BLaER1 treated with 17β-estradiol and CSF1 and Interleukin-3, amounts not matched to agents 10 nM and 100 nM (cell line): ENCODE data around the gene SNAI1.
A peak's percentile ranks its signal among the peaks of the same experiment; 100 is the strongest.

Experiments
- H3K27ac ChIP-seq, 11 experiments: shearing (Covaris generic); formaldehyde crosslinking; 2 replicates each; pipeline ENCODE4 v1.8.1; 2022
- H3K27me3 ChIP-seq, 11 experiments: shearing (Covaris generic); formaldehyde crosslinking; 2 replicates each; pipeline ENCODE4 v1.8.1; 2022
- H3K36me3 ChIP-seq, 11 experiments: shearing (Covaris generic); formaldehyde crosslinking; 2 replicates each; pipeline ENCODE4 v1.8.1; 2022
- H3K4me1 ChIP-seq, 10 experiments: shearing (Covaris generic); formaldehyde crosslinking; 2 replicates each; pipeline ENCODE4 v1.8.1; 2022
- H3K4me2 ChIP-seq, 11 experiments: shearing (Covaris generic); formaldehyde crosslinking; 2 replicates each; pipeline ENCODE4 v1.8.1; 2022
- H3K4me3 ChIP-seq, 10 experiments: shearing (Covaris generic); formaldehyde crosslinking; 2 replicates each; pipeline ENCODE4 v1.8.1; 2022
- H3K9ac ChIP-seq, 11 experiments: shearing (Covaris generic); formaldehyde crosslinking; 2 replicates each; pipeline ENCODE4 v1.8.1; 2022
- H3K9me3 ChIP-seq, 11 experiments: shearing (Covaris generic); formaldehyde crosslinking; replicated peaks in 1 of 11; 2 replicates each; pipeline ENCODE4 v1.8.1; 2022
- H4K20me1 ChIP-seq, 11 experiments: shearing (Covaris generic); formaldehyde crosslinking; 2 replicates each; pipeline ENCODE4 v1.8.1; 2022
- Cebpa-rat ChIP-seq, 11 experiments: shearing (Covaris generic); IDR thresholded peaks; 2 replicates each; pipeline ENCODE4 v1.8.1; 2022

Gene SNAI1

GRCh38 chr20:50026746-50027575, 44.2 kb downstream of the SNAI1 start:
- Histone ChIP-seq H3K9me3 (no peaks in the 10 kb centered on the region), H3K4me3 (no peak overlapping the region), H3K4me1 (peaks cover 9 to 74% (median 28%) of the 10 kb centered on the region in 10 experiments; a peak in 19 of 20 replicates), H3K9ac (peak overlapping the region in 1 of 11 experiments; percentile 24; a peak in 1 of 22 replicates), H3K27ac (peak overlapping the region in 3 of 11 experiments; percentile 13 to 28 (median 18); a peak in 4 of 22 replicates), H4K20me1 (no peaks in the 10 kb centered on the region), H3K27me3 (no peaks in the 10 kb centered on the region), H3K36me3 (no peaks in the 10 kb centered on the region), H3K4me2 (no peak overlapping the region)
- TF ChIP-seq Cebpa-rat (IDR thresholded peaks at IDR 0.05) = no peak

- H3K4me2 ChIP-seq = no peak overlapping the region
- H3K27ac ChIP-seq = peak overlapping the region in 2 of 11 experiments; percentile 13 to 28; a peak in 2 of 22 replicates
- H3K9me3 ChIP-seq = no peaks in the 10 kb centered on the region
Measured at GRCh38 chr20:50027611-50028105, 44.9 kb downstream of the SNAI1 start.

DNA sequence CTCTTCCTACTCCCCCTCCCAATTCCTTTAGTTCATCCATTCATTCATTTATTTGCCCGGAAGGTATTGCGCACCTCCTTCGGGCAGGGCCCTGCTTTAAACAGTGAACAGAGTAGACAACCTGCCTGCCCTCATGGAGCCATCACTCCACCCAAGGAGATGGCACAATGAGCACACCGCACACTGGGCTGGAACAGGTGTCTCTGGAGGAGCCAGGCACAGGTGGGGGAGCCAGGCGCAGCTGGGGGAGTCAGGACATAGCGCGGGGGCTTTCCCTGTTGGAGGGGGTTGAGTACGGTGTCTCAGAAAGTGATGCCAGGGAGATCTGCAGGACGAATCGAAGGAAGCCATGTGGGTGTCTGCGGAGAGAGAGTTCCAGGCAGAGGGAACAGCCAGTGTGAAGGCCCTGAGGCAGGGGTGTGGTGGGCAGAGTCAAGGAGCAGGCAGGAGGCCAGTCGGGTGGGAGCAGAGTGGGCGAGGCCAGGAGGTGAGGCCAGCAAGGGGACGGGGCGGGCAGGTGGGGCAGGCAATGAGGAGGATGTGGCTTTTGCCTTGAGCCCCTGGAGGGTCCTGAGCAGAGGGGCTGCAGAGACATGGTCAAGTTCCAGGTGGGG, 46.4 kb downstream of the SNAI1 start:
- Histone ChIP-seq H3K36me3 (no peaks in the 10 kb centered on the region), H3K27ac (peak overlapping the region in 6 of 11 experiments; percentile 38 to 59 (median 48); a peak in 12 of 22 replicates), H3K4me3 (no peak overlapping the region), H3K27me3 (no peaks in the 10 kb centered on the region), H4K20me1 (no peaks in the 10 kb centered on the region), H3K4me2 (peak overlapping the region in 8 of 11 experiments; percentile 33 to 84 (median 68); a peak in 14 of 22 replicates), H3K4me1 (peaks cover 9 to 76% (median 37%) of the 10 kb centered on the region in 10 experiments; a peak in 19 of 20 replicates), H3K9me3 (no peaks in the 10 kb centered on the region), H3K9ac (0 out of 22 replicates have a peak overlapping the region, but pooled peaks of 2 of the 11 experiments have one; percentile 15 to 24)
- no peak for TF ChIP-seq Cebpa-rat (IDR thresholded peaks at IDR 0.05)

More at GRCh38 chr20:50027611-50028105, 44.9 kb downstream of the SNAI1 start:
- no peak for TF ChIP-seq Cebpa-rat (IDR thresholded peaks at IDR 0.05)
- no peaks in the 10 kb centered on the region for H4K20me1 ChIP-seq
- H3K9ac ChIP-seq = peak overlapping the region in 1 of 11 experiments; percentile 24; a peak in 1 of 22 replicates
- H3K27me3 ChIP-seq = no peaks in the 10 kb centered on the region
- peaks cover 9 to 75% (median 28%) of the 10 kb centered on the region in 10 experiments; a peak in 19 of 20 replicates for H3K4me1 ChIP-seq
- H3K36me3 ChIP-seq = no peaks in the 10 kb centered on the region
- H3K4me3 ChIP-seq = no peak overlapping the region

- Histone ChIP-seq H3K9ac (peak overlapping the region in 4 of 11 experiments; percentile 13 to 24 (median 17); a peak in 2 of 22 replicates), H3K4me3 (no peak overlapping the region), H3K4me2 (peak overlapping the region in 8 of 11 experiments; percentile 33 to 84 (median 68); a peak in 14 of 22 replicates)
Measured at GRCh38 chr20:50029697-50030461, 47.1 kb downstream of the SNAI1 start.

DNA sequence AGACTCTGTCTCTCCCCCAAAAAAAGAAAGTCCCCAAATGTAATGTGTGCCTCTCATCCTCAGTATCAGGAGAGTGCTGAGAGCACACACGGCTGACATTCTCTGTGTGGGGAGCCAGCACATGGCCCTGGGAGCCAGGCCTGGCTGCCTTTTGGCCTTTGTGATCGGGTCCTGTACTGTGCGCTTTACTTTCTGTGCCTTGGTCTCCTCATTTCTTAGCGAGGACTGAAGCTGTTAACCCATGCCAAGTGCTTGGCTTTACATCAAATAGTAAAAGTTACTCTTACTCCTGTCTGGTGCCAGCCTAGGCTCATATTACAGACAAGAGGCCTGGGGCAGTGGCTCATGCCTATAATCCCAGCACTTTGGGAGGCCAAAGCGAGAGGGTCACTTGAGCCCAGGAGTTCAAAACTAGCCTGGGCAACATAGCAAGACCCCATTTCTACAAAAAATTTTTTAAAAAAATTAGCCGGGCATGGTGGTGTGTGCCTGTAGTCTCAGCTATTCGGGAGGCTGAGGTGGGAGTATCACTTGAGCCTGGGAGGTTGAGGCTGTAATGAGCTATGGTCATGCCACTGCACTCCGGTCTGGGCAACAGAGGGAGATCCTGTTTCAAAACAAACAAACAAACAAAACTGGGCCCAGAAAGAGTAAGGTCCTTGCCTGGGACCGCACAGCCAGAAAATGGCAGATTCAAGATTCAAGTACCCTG, 50.3 kb downstream of the SNAI1 start:
- Histone ChIP-seq H3K36me3 (no peaks in the 10 kb centered on the region), H3K4me2 (peak overlapping the region in 5 of 11 experiments; percentile 44 to 75 (median 67); a peak in 10 of 22 replicates), H3K27ac (peak overlapping the region in 2 of 11 experiments; percentile 7 to 25; a peak in 3 of 22 replicates), H3K9ac (no peak overlapping the region), H4K20me1 (no peaks in the 10 kb centered on the region), H3K9me3 (no peaks in the 10 kb centered on the region), H3K27me3 (no peaks in the 10 kb centered on the region), H3K4me3 (no peak overlapping the region), H3K4me1 (peaks cover 0 to 80% (median 41%) of the 10 kb centered on the region in 10 experiments; a peak in 16 of 20 replicates)
- TF ChIP-seq Cebpa-rat (IDR thresholded peaks at IDR 0.05) = no peak

More at GRCh38 chr20:50029697-50030461, 47.1 kb downstream of the SNAI1 start:
- no peak for TF ChIP-seq Cebpa-rat (IDR thresholded peaks at IDR 0.05)
- Histone ChIP-seq H3K9me3 (no peaks in the 10 kb centered on the region), H4K20me1 (no peaks in the 10 kb centered on the region), H3K36me3 (no peaks in the 10 kb centered on the region), H3K27ac (peak overlapping the region in 9 of 11 experiments; percentile 22 to 59 (median 47); a peak in 14 of 22 replicates), H3K27me3 (no peaks in the 10 kb centered on the region), H3K4me1 (peaks cover 4 to 76% (median 38%) of the 10 kb centered on the region in 10 experiments; a peak in 19 of 20 replicates)

- no peak for TF ChIP-seq Cebpa-rat (IDR thresholded peaks at IDR 0.05)
- Histone ChIP-seq H3K36me3 (no peaks in the 10 kb centered on the region), H3K27me3 (no peaks in the 10 kb centered on the region), H3K4me1 (peaks cover 13 to 78% (median 41%) of the 10 kb centered on the region in 10 experiments), H3K4me3 (no peak overlapping the region), H3K4me2 (peak overlapping the region in 5 of 11 experiments; percentile 25 to 75 (median 67); a peak in 9 of 22 replicates), H3K9ac (peak overlapping the region in 6 of 11 experiments; percentile 4 to 36 (median 24); a peak in 5 of 22 replicates), H4K20me1 (no peaks in the 10 kb centered on the region), H3K9me3 (no peaks in the 10 kb centered on the region), H3K27ac (peak overlapping the region in 7 of 11 experiments; percentile 26 to 41 (median 33); a peak in 10 of 22 replicates)
Measured at GRCh38 chr20:50034567-50035180, 51.9 kb downstream of the SNAI1 start.

- Histone ChIP-seq H3K4me3 (no peak overlapping the region), H3K4me1 (peaks cover 33 to 79% (median 55%) of the 10 kb centered on the region in 10 experiments), H3K27me3 (no peaks in the 10 kb centered on the region), H3K4me2 (peak overlapping the region in 3 of 11 experiments; percentile 0 to 33 (median 5); a peak in 3 of 22 replicates), H3K9me3 (no peaks in the 10 kb centered on the region), H4K20me1 (no peaks in the 10 kb centered on the region), H3K9ac (0 out of 22 replicates have a peak overlapping the region, but pooled peaks of 1 of the 11 experiments have one; percentile 15), H3K36me3 (no peaks in the 10 kb centered on the region), H3K27ac (peak overlapping the region in 4 of 11 experiments; percentile 2 to 37 (median 17); a peak in 4 of 22 replicates)
- TF ChIP-seq Cebpa-rat (IDR thresholded peaks at IDR 0.05) = no peak
Measured at GRCh38 chr20:50036703-50037102, 53.9 kb downstream of the SNAI1 start.
